ENCODE data around the gene SERPINF2. TPM values are rescaled to one million over a fixed set of nuclear protein-coding genes. Genes with fewer than 3 reads are reported as not detected.
"Not testable (repeated sequence)": the region's sequence is repeated elsewhere in the genome, so short reads cannot be mapped to it uniquely, and the experiment has no call there.

SERPINF2 gene
- total RNA-seq, 1 experiment from 2014 or later = 0.68 TPM

- no peak overlapping the region for H2BK12ac ChIP-seq (ENCODE audit: insufficient read length, low read depth, low read length)
- no peak overlapping the region for H3K23ac ChIP-seq (ENCODE audit: insufficient read length, low read depth, low read length)
- no CpG with 5 or more reads among the region's 5 CpGs for WGBS (ENCODE audit: extremely low coverage, insufficient read length, low lambda C conversion rate)
- H3K9ac ChIP-seq (ENCODE audit: extremely low read depth, insufficient read length, low read length) = no peak overlapping the region
- H3K23me2 ChIP-seq (ENCODE audit: insufficient read length, low read depth, low read length, poor library complexity, severe bottlenecking) = peaks cover 13% of the 10 kb centered on the region
- no peaks in the 10 kb centered on the region for H3K27me3 ChIP-seq (ENCODE audit: insufficient read depth, low read length)
- Mint-ChIP-seq H3K27me3 (ENCODE audit: low read depth) (peaks cover 7% of the 10 kb centered on the region), H3K4me1 (peaks cover 15 to 16% of the 10 kb centered on the region in 2 experiments), H3K4me3 (no peak overlapping the region; a peak in 1 of 5 replicates), H3K9me3 (no peaks in the 10 kb centered on the region), H3K36me3 (ENCODE audit: insufficient read depth in 1 of 3, low read depth in 3 of 3) (peaks cover 0 to 4% (median 0%) of the 10 kb centered on the region in 3 experiments; a peak in 1 of 7 replicates), H3K27ac (no peak overlapping the region)
- H3K27ac ChIP-seq (ENCODE audit: insufficient read length, low read depth, low read length) = no peak overlapping the region
- no peak overlapping the region for H4K8ac ChIP-seq (replicated peaks; ENCODE audit: insufficient read length, low read depth, low read length)
- no peak overlapping the region for H2BK15ac ChIP-seq (ENCODE audit: low read depth, low read length)
- H3K4me2 ChIP-seq (ENCODE audit: insufficient read depth, insufficient read length, low read length) = no peak overlapping the region
- H4K5ac ChIP-seq (ENCODE audit: insufficient read length, low read depth, low read length) = no peak overlapping the region
- no peak overlapping the region for H2BK20ac ChIP-seq (ENCODE audit: low read depth, low read length, poor library complexity, severe bottlenecking)
- DNase-seq = no peak
- no peak overlapping the region for H3K56ac ChIP-seq (ENCODE audit: insufficient read length, low read depth, low read length)
- H4K20me1 ChIP-seq (ENCODE audit: control insufficient read depth, insufficient read depth, insufficient read length) = no peaks in the 10 kb centered on the region
- no peak overlapping the region for H2BK5ac ChIP-seq (ENCODE audit: insufficient read length, low read length)
- no peak for TF ChIP-seq CTCF (conservative IDR thresholded peaks at IDR 0.05)
- no peak overlapping the region for H2AK5ac ChIP-seq (ENCODE audit: insufficient read length, low read length)
- no peak overlapping the region for H3K18ac ChIP-seq (ENCODE audit: insufficient read length, low read depth, low read length)
- no peak overlapping the region for H4K91ac ChIP-seq (ENCODE audit: insufficient read length, low read depth, low read length)
- H3K4ac ChIP-seq (ENCODE audit: low read depth, low read length) = no peak overlapping the region
- no peak overlapping the region for H3K14ac ChIP-seq (ENCODE audit: insufficient read depth, low read length)
- H2BK120ac ChIP-seq (ENCODE audit: low read depth, low read length, poor library complexity, severe bottlenecking) = no peak overlapping the region
- no peak overlapping the region for H3T11ph ChIP-seq (ENCODE audit: low read length)
- no peak overlapping the region for H2AFZ ChIP-seq (ENCODE audit: low read length)
- H3K9me3 ChIP-seq (ENCODE audit: control insufficient read depth, low read depth, low read length) = no peaks in the 10 kb centered on the region
- no peaks in the 10 kb centered on the region for H3K4me1 ChIP-seq (ENCODE audit: insufficient read depth, low read length)
- H3K79me2 ChIP-seq (ENCODE audit: insufficient read depth, low read length) = no peaks in the 10 kb centered on the region
- no peaks in the 10 kb centered on the region for H3K79me1 ChIP-seq (ENCODE audit: insufficient read depth, low read depth, low read length, poor library complexity, severe bottlenecking)
Observed at GRCh38 chr17:1707107-1707506, 35.6 kb upstream of the SERPINF2 start.

DNA sequence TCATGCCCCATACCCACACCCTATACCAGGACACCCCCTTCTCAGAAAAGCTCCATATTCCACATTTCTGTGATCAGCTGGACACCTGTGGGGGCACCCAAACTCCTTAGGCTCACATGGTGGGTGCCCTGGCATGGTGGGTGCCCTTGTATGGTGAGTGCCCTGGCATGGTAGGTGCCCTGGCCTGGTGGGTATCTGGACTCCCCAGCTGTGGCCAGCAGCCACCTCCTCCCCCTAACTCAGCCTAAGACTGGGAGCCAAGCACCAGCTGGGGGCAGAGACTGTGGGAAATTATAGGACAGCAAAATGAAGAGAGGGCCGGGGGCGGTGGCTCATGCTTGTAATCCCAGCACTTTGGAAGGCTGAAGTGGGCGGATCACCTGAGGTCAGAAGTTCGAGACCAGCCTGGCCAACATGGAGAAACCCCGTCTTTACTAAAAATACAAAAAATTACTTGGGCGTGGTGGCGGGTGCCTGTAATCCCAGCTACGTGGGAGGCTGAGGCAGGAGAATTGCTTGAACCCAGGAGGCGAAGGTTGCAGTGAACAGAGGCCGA is 33.8 kb upstream of the SERPINF2 start:
- Mint-ChIP-seq H3K4me1 (peaks cover 22 to 28% of the 10 kb centered on the region in 2 experiments), H3K36me3 (ENCODE audit: insufficient read depth in 1 of 3, low read depth in 3 of 3) (peaks cover 0 to 13% (median 2%) of the 10 kb centered on the region in 3 experiments; a peak in 3 of 7 replicates), H3K4me3 (peak overlapping the region; percentile 48 to 77)
- no CpG with 5 or more reads among the region's 10 CpGs for WGBS (ENCODE audit: extremely low coverage, insufficient read length, low lambda C conversion rate)
- not testable (repeated sequence) for H3K79me2 ChIP-seq (ENCODE audit: insufficient read depth, low read length); H3K9ac ChIP-seq (ENCODE audit: extremely low read depth, insufficient read length, low read length); H2AK5ac ChIP-seq (ENCODE audit: insufficient read length, low read length); H2AFZ ChIP-seq (ENCODE audit: low read length); H4K20me1 ChIP-seq (ENCODE audit: control insufficient read depth, insufficient read depth, insufficient read length); H3K18ac ChIP-seq (ENCODE audit: insufficient read length, low read depth, low read length); H3K14ac ChIP-seq (ENCODE audit: insufficient read depth, low read length); H4K8ac ChIP-seq (replicated peaks; ENCODE audit: insufficient read length, low read depth, low read length); H3K4ac ChIP-seq (ENCODE audit: low read depth, low read length); H3T11ph ChIP-seq (ENCODE audit: low read length); H3K9me3 ChIP-seq (ENCODE audit: control insufficient read depth, low read depth, low read length); H4K91ac ChIP-seq (ENCODE audit: insufficient read length, low read depth, low read length); H4K5ac ChIP-seq (ENCODE audit: insufficient read length, low read depth, low read length); H2BK12ac ChIP-seq (ENCODE audit: insufficient read length, low read depth, low read length); H3K27ac ChIP-seq (ENCODE audit: insufficient read length, low read depth, low read length); H3K27me3 ChIP-seq (ENCODE audit: insufficient read depth, low read length); H3K4me2 ChIP-seq (ENCODE audit: insufficient read depth, insufficient read length, low read length); H3K27ac Mint-ChIP-seq; H3K9me3 Mint-ChIP-seq; H2BK20ac ChIP-seq (ENCODE audit: low read depth, low read length, poor library complexity, severe bottlenecking); H3K79me1 ChIP-seq (ENCODE audit: insufficient read depth, low read depth, low read length, poor library complexity, severe bottlenecking); H2BK5ac ChIP-seq (ENCODE audit: insufficient read length, low read length); DNase-seq; H2BK120ac ChIP-seq (ENCODE audit: low read depth, low read length, poor library complexity, severe bottlenecking); H3K23ac ChIP-seq (ENCODE audit: insufficient read length, low read depth, low read length); H3K27me3 Mint-ChIP-seq (ENCODE audit: low read depth); H3K4me1 ChIP-seq (ENCODE audit: insufficient read depth, low read length); H3K56ac ChIP-seq (ENCODE audit: insufficient read length, low read depth, low read length); H2BK15ac ChIP-seq (ENCODE audit: low read depth, low read length)
- peaks cover 16% of the 10 kb centered on the region for H3K23me2 ChIP-seq (ENCODE audit: insufficient read length, low read depth, low read length, poor library complexity, severe bottlenecking)
